IMR-90 (cell line): ENCODE results near the gene ADARB2.

Experiments
- BHLHE40 ChIP-seq: fragments of 150-350 bp; IDR thresholded peaks from 2 replicates; pipeline ENCODE4 v1.6.1; 2016; ENCODE audit warnings: mild to moderate bottlenecking, low read depth, low read length
- CEBPB ChIP-seq: IDR thresholded peaks from 2 replicates; pipeline ENCODE4 v1.6.1; 2012; ENCODE audit warnings: low read depth, low read length, improper control_type of control experiment
- CTCF ChIP-seq: conservative IDR thresholded peaks from 2 replicates; pipeline ENCODE4 v1.5.1; 2012; ENCODE audit warnings: mild to moderate bottlenecking, low read depth, low read length, improper control_type of control experiment
- POLR2A ChIP-seq: IDR thresholded peaks from 2 replicates; pipeline ENCODE4 v1.6.1; 2012; ENCODE audit warnings: mild to moderate bottlenecking, low read depth, low read length
- RFX5 ChIP-seq: IDR thresholded peaks from 2 replicates; pipeline ENCODE4 v1.8.0; 2012; ENCODE audit warnings: low read depth, mild to moderate bottlenecking, low read length, moderate library complexity

GRCh38 chr10:1411451-1411850 is 325.9 kb downstream of the ADARB2 start:
- no peak for TF ChIP-seq POLR2A
- no peak for TF ChIP-seq CTCF
- no peak for TF ChIP-seq RFX5
- TF ChIP-seq CEBPB: no peak
- TF ChIP-seq BHLHE40: no peak
